ENCODE results near the gene BMI1. TPM values are rescaled to one million over a fixed set of nuclear protein-coding genes. Genes with fewer than 3 reads are reported as not detected.
A peak's percentile ranks its signal among the peaks of the same experiment; 100 is the strongest.

BMI1 gene
- total and polyA plus RNA-seq, 11 donors: 10.6 to 48.5 (median 31.1) TPM

- 93 to 96% (median 95%) methylated on average over 7 of the region's 7 CpGs for WGBS, 4 donors
- Histone ChIP-seq H3K4me1 (peaks cover 9 to 36% (median 21%) of the 10 kb centered on the region in 12 donors), H3K27ac (no peak overlapping the region), H3K4me3 (no peak overlapping the region), H3K27me3 (peaks cover 20 to 42% (median 34%) of the 10 kb centered on the region in 9 donors), H3K9me3 (peaks cover 0 to 7% (median 0%) of the 10 kb centered on the region in 12 donors), H3K36me3 (peaks cover 0 to 38% (median 31%) of the 10 kb centered on the region in 9 donors)
- no peak for TF ChIP-seq POLR2A (IDR thresholded peaks at IDR 0.05)
- TF ChIP-seq, protein P1, sequence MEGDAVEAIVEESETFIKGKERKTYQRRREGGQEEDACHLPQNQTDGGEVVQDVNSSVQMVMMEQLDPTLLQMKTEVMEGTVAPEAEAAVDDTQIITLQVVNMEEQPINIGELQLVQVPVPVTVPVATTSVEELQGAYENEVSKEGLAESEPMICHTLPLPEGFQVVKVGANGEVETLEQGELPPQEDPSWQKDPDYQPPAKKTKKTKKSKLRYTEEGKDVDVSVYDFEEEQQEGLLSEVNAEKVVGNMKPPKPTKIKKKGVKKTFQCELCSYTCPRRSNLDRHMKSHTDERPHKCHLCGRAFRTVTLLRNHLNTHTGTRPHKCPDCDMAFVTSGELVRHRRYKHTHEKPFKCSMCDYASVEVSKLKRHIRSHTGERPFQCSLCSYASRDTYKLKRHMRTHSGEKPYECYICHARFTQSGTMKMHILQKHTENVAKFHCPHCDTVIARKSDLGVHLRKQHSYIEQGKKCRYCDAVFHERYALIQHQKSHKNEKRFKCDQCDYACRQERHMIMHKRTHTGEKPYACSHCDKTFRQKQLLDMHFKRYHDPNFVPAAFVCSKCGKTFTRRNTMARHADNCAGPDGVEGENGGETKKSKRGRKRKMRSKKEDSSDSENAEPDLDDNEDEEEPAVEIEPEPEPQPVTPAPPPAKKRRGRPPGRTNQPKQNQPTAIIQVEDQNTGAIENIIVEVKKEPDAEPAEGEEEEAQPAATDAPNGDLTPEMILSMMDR (IDR thresholded peaks at IDR 0.05): no peak
- ATAC-seq (no peak), DNase-seq (no peak)
- intact Hi-C loops (cut with DNase I): no loop called here
These were observed 11.3 kb downstream of the BMI1 start for GRCh38 chr10:22332116-22332692.

DNA sequence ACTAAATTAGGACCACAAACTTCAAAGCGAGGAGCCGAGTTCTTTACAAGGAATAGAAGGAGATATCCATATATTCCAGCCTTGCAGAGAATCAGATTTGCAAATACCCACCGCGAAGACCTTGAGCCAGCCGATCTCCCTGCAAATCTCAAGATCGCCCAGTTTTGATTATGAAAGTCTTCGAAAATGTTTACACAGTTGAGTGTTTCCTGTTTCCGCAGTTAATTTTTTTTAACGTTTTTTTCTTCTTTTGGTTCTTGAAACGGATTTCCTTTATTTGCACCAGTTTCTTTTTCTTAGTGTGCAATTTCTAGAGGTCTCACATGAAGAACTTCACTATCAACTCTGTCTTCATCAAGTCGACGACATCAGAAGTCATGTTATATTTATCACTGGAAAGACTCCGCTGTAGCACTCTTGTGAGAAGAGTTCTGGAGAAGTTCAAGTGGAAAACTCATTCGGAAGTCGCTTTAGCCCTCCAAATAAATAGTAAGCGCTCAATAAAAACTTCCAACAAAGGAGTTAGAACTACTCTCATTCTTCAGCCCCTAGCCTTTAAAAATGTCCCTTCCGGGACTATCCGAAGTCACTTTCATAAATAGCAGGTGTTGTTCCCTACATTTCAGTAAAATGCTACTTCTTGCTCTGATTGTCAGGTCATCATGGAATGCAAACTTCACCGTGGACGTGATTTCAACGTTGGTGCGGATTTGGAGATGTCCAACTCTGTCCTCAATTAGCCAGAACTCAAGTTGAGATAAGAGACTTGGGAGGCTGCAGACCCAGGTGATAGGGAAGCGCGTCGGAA is 12.5 kb downstream of the BMI1 start:
- TF ChIP-seq, protein P1 (IDR thresholded peaks at IDR 0.05): no peak
- TF ChIP-seq POLR2A (IDR thresholded peaks at IDR 0.05): no peak
- Histone ChIP-seq H3K4me1 (peaks cover 9 to 38% (median 21%) of the 10 kb centered on the region in 12 donors), H3K27ac (peak overlapping the region in 1 of 12 donors; percentile 14), H3K9me3 (peaks cover 0 to 7% (median 0%) of the 10 kb centered on the region in 12 donors), H3K4me3 (peak overlapping the region in 2 of 12 donors; percentile 5 to 35), H3K27me3 (peaks cover 32 to 54% (median 46%) of the 10 kb centered on the region in 9 donors), H3K36me3 (peaks cover 0 to 26% (median 19%) of the 10 kb centered on the region in 9 donors)
- intact Hi-C loops (cut with DNase I): no loop called here
- ATAC-seq (no peak), DNase-seq (no peak)
- 38 to 53% (median 48%) methylated on average over 25 of the region's 25 CpGs for WGBS, 4 donors

GRCh38 chr10:22333975-22334282 is 13.0 kb downstream of the BMI1 start:
- H3K27ac ChIP-seq: no peak overlapping the region
- peak overlapping the region in 5 of 12 donors; percentile 49 to 61 (median 57) for H3K4me3 ChIP-seq
- H3K36me3 ChIP-seq: peaks cover 0 to 21% (median 14%) of the 10 kb centered on the region in 9 donors
- no peak for ATAC-seq
- peaks cover 37 to 59% (median 52%) of the 10 kb centered on the region in 9 donors for H3K27me3 ChIP-seq
- 36 to 53% (median 51%) methylated on average over 16 of the region's 16 CpGs for WGBS, 4 donors
- peaks cover 9 to 40% (median 21%) of the 10 kb centered on the region in 12 donors for H3K4me1 ChIP-seq
- H3K9me3 ChIP-seq: peaks cover 0 to 7% (median 0%) of the 10 kb centered on the region in 12 donors
- intact Hi-C loops (cut with DNase I): no loop called here
- TF ChIP-seq, protein P1 (IDR thresholded peaks at IDR 0.05): no peak
- DNase-seq: peak in 2 of 5 donors; percentile 27 to 56
